OCI-LY1 (cell line): ENCODE data around the gene UTP4.

Experiments
- CTCF ChIP-seq: fragments of 200-600 bp; sonication (generic), shearing (Covaris generic); IDR thresholded peaks from 2 replicates; pipeline ENCODE4 v1.5.1; 2017; ENCODE audit warnings: mild to moderate bottlenecking, antibody characterized with exemption, low read length, moderate library complexity, mixed read lengths
- EZH2 ChIP-seq: fragments of 200-600 bp; sonication (generic), shearing (Covaris generic); IDR thresholded peaks from 2 replicates; pipeline ENCODE4 v1.8.0; 2017; ENCODE audit warnings: borderline replicate concordance, mixed run types, mild to moderate bottlenecking, antibody characterized with exemption, low read length, moderate library complexity, mixed read lengths

DNA sequence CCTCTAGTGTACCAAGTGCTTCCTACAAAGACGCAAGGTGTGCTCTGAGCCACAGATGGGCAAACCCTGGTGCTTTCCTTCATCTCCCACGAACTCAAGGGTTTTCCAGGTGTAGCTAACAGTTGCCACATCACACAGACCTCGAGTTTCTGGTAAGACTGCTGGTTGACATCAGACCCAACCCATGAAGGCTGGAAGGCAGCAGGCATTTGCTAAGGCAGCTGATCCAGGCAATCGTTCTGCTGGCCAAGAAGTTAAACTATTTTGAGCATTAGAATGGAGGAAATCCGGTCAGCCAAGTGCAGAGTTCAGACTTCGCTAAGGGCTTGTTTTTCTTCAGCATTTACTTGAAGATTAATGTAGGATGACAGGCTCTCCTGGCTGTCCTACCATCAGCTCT is 15.5 kb upstream of the UTP4 start:
- TF ChIP-seq CTCF (no peak), EZH2 (no peak)
